Panc1 (cell line): ENCODE measurements around the gene EP400. TPM values are rescaled to one million over a fixed set of nuclear protein-coding genes. Genes with fewer than 3 reads are reported as not detected.

Source experiments
- ATAC-seq: fragments of 200-7000 bp; cut with Tn5 transposase; 2 replicates; pipeline ENCODE4 v1.9.1; 2020; ENCODE audit warnings: mild to moderate bottlenecking, moderate library complexity
- BruUV-seq: library from RNA; stranded (reverse); fragments of 400-500 nt; replicated peaks from 2 replicates; lab custom pipeline; 2021; lab: Mats Ljungman, UMichigan
- CTCF ChIA-PET: fragments of 300-600 bp; sonication (Branson Sonifier 250); formaldehyde crosslinking; loops from one replicate; lab custom pipeline; 2022; ENCODE audit warnings: antibody characterized with exemption; lab: Charles Lee
- POLR2A ChIA-PET: fragments of 300-600 bp; sonication (Branson Sonifier 250); formaldehyde crosslinking; loops from one replicate; lab custom pipeline; 2022; ENCODE audit warnings: antibody characterized with exemption; lab: Charles Lee
- DNase-seq: peaks from one replicate; pipeline ENCODE4 v3.0.0-alpha.2; 2010; ENCODE audit warnings: low read depth, low spot score
- H3K27ac ChIP-seq: 2 replicates; pipeline ENCODE4 v1.5.1; 2011; ENCODE audit warnings: mild to moderate bottlenecking, low read length, inconsistent platforms
- H3K27me3 ChIP-seq: fragments of 200-500 bp; sonication (Bioruptor generic); 2 replicates; pipeline ENCODE4 v1.6.0; 2014; ENCODE audit warnings: low read length, inconsistent platforms; ENCODE audit not compliant: control insufficient read depth, insufficient read depth
- H3K36me3 ChIP-seq: fragments of 200-500 bp; sonication (Bioruptor generic); 2 replicates; pipeline ENCODE4 v1.5.1; 2014; ENCODE audit warnings: inconsistent platforms, mild to moderate bottlenecking, low read length, moderate library complexity; ENCODE audit not compliant: control insufficient read depth, insufficient read depth
- H3K4me1 ChIP-seq: 2 replicates; pipeline ENCODE4 v1.5.1; 2011; ENCODE audit warnings: inconsistent platforms, mild to moderate bottlenecking, low read length, moderate library complexity; ENCODE audit not compliant: control insufficient read depth, insufficient read depth
- H3K4me3 ChIP-seq, 2 experiments: 2 replicates each; pipeline ENCODE4 v1.5.1; 2011 to 2012; ENCODE audit warnings: low read depth in 2 of 2, low read length in 2 of 2, mild to moderate bottlenecking in 2 of 2, inconsistent platforms in 1 of 2, moderate library complexity in 1 of 2
- H3K9me3 ChIP-seq: fragments of 200-500 bp; sonication (Bioruptor generic); 2 replicates; pipeline ENCODE4 v1.5.1; 2014; ENCODE audit warnings: low read depth, mild to moderate bottlenecking, inconsistent platforms, low read length, moderate library complexity; ENCODE audit not compliant: control insufficient read depth, insufficient read depth
- POLR2AphosphoS5 ChIP-seq: IDR thresholded peaks from 2 replicates; pipeline ENCODE4 v1.6.1; 2012; ENCODE audit warnings: mild to moderate bottlenecking, low read depth, low read length, moderate library complexity
- SIN3A ChIP-seq: IDR thresholded peaks from 2 replicates; pipeline ENCODE4 v1.6.1; 2012; ENCODE audit warnings: low read depth, mild to moderate bottlenecking, low read length, moderate library complexity, borderline replicate concordance; ENCODE audit not compliant: insufficient read depth
- TCF7L2 ChIP-seq: IDR thresholded peaks from 2 replicates; pipeline ENCODE4 v1.6.1; 2011; ENCODE audit warnings: mild to moderate bottlenecking, low read depth, low read length, inconsistent platforms
- in situ Hi-C: cut with HindIII; loops from 2 replicates; pipeline ENCODE4 v1.10.0; 2016; ENCODE audit warnings: low sequenced_read_pairs, low pct_unique_long_range_greater_than_20kb
- intact Hi-C: fragments of 100-400 bp; cut with micrococcal nuclease; formaldehyde crosslinking; loops from one replicate; pipeline ENCODE4 v1.10.0; 2022; ENCODE audit not compliant: unreplicated experiment
- total RNA-seq: library from RNA; stranded (reverse); gene quantifications from one replicate; pipeline ENCODE4 v1.2.1, GENCODE V29; 2021; ENCODE audit not compliant: unreplicated experiment
- TF ChIP-seq, protein P1 (sequence below): fragments of 450-650 bp; IDR thresholded peaks from 2 replicates; pipeline ENCODE4 v1.5.1; 2017; ENCODE audit warnings: mild to moderate bottlenecking
- TF ChIP-seq, protein P2 (sequence below), 2 experiments: IDR thresholded peaks; 2 replicates each; pipeline ENCODE4 v1.6.1; 2011 to 2012; ENCODE audit warnings: low read depth in 2 of 2, control low read depth in 1 of 2, low read length in 1 of 2, mild to moderate bottlenecking in 1 of 2, moderate library complexity in 1 of 2; ENCODE audit not compliant: insufficient read depth in 1 of 2

EP400 gene
- total RNA-seq, 1 experiment from 2014 or later = 59.4 TPM

DNA sequence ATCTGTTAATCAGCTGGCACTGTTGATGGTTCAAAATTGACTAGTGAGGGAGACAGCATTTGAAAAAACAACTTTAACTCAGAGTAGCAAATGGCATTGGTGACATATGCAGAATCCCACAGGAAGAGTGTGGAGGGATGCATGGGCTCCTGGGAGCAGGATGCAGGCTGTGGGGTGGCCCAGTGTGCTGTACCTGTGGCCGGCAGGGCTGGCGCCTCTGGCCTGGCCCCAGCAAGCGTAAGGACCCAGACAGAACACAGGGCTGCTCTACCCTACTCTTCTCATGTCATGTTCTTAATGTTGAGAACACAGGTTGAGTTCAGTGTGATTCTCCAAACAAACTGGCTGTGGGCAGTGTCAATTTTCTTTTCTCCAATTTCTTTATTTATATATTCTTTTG is 160.9 kb downstream of the EP400 start:
- ATAC-seq (no peak), DNase-seq (no peak)
- no peak overlapping the region for H3K27ac ChIP-seq
- ChIA-PET POLR2A (no interaction called here), CTCF (no interaction called here)
- in situ Hi-C loops (no loop called here), intact Hi-C loops (no loop called here)
- H3K36me3 ChIP-seq = peaks cover 9% of the 10 kb centered on the region
- no peak overlapping the region for H3K4me3 ChIP-seq
- TSS peak; percentile 77 for BruUV-seq
- H3K9me3 ChIP-seq = no peaks in the 10 kb centered on the region
- H3K27me3 ChIP-seq = no peaks in the 10 kb centered on the region
- no peak for TF ChIP-seq SIN3A
- TF ChIP-seq POLR2AphosphoS5 = no peak
- TF ChIP-seq, protein P1, sequence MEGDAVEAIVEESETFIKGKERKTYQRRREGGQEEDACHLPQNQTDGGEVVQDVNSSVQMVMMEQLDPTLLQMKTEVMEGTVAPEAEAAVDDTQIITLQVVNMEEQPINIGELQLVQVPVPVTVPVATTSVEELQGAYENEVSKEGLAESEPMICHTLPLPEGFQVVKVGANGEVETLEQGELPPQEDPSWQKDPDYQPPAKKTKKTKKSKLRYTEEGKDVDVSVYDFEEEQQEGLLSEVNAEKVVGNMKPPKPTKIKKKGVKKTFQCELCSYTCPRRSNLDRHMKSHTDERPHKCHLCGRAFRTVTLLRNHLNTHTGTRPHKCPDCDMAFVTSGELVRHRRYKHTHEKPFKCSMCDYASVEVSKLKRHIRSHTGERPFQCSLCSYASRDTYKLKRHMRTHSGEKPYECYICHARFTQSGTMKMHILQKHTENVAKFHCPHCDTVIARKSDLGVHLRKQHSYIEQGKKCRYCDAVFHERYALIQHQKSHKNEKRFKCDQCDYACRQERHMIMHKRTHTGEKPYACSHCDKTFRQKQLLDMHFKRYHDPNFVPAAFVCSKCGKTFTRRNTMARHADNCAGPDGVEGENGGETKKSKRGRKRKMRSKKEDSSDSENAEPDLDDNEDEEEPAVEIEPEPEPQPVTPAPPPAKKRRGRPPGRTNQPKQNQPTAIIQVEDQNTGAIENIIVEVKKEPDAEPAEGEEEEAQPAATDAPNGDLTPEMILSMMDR = no peak
- no peak for TF ChIP-seq TCF7L2
- TF ChIP-seq, protein P2, sequence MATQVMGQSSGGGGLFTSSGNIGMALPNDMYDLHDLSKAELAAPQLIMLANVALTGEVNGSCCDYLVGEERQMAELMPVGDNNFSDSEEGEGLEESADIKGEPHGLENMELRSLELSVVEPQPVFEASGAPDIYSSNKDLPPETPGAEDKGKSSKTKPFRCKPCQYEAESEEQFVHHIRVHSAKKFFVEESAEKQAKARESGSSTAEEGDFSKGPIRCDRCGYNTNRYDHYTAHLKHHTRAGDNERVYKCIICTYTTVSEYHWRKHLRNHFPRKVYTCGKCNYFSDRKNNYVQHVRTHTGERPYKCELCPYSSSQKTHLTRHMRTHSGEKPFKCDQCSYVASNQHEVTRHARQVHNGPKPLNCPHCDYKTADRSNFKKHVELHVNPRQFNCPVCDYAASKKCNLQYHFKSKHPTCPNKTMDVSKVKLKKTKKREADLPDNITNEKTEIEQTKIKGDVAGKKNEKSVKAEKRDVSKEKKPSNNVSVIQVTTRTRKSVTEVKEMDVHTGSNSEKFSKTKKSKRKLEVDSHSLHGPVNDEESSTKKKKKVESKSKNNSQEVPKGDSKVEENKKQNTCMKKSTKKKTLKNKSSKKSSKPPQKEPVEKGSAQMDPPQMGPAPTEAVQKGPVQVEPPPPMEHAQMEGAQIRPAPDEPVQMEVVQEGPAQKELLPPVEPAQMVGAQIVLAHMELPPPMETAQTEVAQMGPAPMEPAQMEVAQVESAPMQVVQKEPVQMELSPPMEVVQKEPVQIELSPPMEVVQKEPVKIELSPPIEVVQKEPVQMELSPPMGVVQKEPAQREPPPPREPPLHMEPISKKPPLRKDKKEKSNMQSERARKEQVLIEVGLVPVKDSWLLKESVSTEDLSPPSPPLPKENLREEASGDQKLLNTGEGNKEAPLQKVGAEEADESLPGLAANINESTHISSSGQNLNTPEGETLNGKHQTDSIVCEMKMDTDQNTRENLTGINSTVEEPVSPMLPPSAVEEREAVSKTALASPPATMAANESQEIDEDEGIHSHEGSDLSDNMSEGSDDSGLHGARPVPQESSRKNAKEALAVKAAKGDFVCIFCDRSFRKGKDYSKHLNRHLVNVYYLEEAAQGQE (IDR thresholded peaks at IDR 0.05; ENCODE audit: insufficient read depth in 1 of 2, low read depth in 2 of 2, low read length in 1 of 2) = no peak
- H3K4me1 ChIP-seq = no peaks in the 10 kb centered on the region

DNA sequence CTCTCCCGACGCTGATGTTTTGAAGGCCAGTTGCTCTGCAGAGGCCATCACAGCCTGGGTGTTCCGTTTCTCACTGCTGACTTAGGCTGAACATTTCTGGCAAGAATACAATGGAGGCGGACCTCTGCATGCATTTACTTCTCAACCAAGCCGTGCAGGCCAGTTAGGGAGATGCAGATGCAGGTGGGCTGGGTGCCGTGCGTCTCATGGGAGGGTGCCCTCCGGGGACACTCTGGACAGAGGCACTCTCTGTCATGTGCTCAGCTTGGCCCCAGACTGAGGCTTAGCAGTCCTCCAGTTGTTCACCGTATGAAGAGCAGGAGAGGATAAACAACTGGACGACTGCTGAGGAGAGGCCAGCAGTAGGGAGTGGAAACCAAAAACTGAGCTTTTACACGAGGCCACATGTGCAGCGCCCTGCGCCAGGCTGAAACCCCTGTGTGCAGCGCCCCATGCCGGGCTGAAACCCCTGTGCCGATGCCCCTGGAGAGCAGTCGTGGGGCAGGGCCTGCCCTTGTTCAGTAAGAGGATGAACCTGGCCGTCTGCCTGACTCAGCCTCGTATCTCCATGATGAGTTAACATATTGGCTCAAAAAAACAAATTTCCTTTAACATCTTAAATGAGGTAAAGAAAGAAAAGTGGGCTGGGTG is 162.0 kb downstream of the EP400 start:
- no peaks in the 10 kb centered on the region for H3K4me1 ChIP-seq
- H3K27ac ChIP-seq = no peak overlapping the region
- H3K36me3 ChIP-seq = peaks cover 9% of the 10 kb centered on the region
- CTCF ChIA-PET = no interaction called here
- H3K9me3 ChIP-seq = no peaks in the 10 kb centered on the region
- ATAC-seq (no peak), DNase-seq (no peak)
- no peak overlapping the region for H3K4me3 ChIP-seq
- intact Hi-C loops (no loop called here), in situ Hi-C loops (no loop called here)
- no TSS peak for BruUV-seq
- TF ChIP-seq, protein P1 = no peak
- TF ChIP-seq SIN3A = no peak
- TF ChIP-seq, protein P2 (IDR thresholded peaks at IDR 0.05; ENCODE audit: insufficient read depth in 1 of 2, low read depth in 2 of 2, low read length in 1 of 2) = no peak
- no peak for TF ChIP-seq TCF7L2
- TF ChIP-seq POLR2AphosphoS5 = no peak
- POLR2A ChIA-PET = no interaction called here
- H3K27me3 ChIP-seq = no peaks in the 10 kb centered on the region
